Stimulated activated CD4-positive, alpha-beta T cell treated with anti-CD3 and anti-CD28 coated beads, Interleukin-4, amount 100 ng/mL, for 4 hours (primary cell): Measurements from ENCODE around the gene SYVN1.

Experiments used
- DNase-seq, 2 experiments: peaks; one replicate each; pipeline ENCODE4 v3.0.0-alpha.2; 2020

SYVN1 gene

DNA sequence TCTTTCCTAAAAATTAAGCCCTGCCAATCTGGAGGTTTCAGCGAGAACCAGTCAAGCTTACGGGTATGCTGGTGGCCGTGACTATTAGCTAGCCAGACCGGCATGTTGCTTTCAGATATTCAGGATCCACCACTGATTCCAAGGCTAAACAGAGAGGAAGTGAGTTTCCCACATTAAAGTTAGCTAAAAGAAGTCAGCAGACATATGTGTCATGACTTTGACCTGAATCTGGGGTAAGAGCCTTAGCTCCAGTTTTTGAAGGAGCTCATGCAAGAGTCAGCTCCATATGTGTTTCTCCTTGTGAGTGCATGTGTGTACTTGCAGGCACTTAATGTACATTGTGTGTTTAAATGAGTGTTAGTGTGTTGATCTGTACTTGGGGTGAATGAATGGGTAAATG is 48.9 kb downstream of the SYVN1 start:
- DNase-seq = no peak

DNA sequence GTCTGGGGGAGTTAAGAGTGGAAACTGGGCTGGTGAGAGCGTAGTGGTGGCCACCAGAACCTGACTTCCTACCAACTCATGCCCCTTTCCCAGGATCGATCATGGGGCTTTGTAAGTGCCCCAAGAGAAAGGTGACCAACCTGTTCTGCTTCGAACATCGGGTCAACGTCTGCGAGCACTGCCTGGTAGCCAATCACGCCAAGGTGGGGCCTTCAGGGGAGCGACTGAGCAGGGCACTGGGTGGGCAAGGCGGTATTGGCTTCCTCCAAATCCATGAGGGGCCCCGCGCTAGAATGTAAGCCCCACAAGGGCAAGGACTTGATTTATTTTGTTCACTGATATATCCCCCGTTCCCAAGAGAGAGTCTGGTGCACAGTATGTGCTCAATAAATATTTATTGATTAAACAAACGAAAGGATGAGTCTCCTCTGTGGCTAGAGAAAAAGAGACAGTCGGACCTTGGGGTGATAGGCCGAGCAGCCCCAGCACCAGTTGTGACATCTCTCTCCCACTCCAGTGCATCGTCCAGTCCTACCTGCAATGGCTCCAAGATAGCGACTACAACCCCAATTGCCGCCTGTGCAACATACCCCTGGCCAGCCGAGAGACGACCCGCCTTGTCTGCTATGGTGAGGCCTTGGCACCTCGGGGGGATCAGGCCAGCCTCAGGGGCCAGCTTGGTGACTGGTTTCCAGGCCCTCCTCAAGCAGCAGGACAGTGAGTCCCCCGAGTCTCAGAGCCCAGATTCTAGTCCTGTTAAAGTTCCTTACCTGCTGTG is 49.5 kb downstream of the SYVN1 start:
- DNase-seq = no peak

DNA sequence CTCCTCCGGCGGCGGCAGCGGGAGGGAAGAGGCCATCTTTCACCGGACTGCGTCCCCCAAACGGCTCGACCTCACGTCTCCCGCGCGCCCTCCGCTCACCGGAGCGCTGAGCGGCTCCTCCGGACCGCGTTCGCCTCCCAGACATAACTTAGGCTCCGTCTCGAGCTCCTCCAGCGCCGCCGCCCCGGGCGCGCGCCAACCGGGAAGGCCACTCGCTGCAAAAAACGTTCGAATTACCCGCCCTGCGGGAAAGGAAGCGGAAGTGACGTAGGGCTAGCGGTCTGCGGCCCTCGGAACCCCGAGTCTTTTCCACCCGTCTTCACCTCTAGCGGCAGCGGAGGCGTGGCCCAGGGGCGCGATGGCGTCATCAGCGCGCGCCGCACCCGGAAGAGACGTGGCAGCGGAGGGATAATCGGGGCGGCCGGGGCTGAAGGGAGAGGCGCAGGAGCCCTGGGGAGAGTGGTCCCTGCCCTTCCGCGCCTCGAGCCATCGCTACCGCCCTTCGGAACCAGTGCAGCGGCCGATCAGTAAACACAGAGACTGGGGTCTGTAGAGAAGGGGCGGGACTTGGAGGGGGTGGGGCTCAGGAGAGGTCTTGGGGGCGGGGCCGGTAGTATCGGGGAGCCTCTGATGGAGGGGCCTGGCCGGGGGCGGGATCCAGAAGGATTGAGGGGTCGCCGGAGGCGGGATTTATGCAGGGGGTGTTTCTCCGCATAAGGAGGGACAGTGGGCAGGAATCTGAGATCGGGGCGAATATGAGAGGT is 50.3 kb downstream of the SYVN1 start, which contains the start of the genes CDCA5 and ZFPL1:
CDCA5 (minus strand) TSS at position 207 of the 764 bp plus-strand sequence; CDS start at position 145, 62 bp downstream.
ZFPL1 (plus strand) TSS at position 389 of the 764 bp plus-strand sequence. CDS start 477 bp downstream, outside the sequence.
- DNase-seq = peak; percentile 93 to 94

DNA sequence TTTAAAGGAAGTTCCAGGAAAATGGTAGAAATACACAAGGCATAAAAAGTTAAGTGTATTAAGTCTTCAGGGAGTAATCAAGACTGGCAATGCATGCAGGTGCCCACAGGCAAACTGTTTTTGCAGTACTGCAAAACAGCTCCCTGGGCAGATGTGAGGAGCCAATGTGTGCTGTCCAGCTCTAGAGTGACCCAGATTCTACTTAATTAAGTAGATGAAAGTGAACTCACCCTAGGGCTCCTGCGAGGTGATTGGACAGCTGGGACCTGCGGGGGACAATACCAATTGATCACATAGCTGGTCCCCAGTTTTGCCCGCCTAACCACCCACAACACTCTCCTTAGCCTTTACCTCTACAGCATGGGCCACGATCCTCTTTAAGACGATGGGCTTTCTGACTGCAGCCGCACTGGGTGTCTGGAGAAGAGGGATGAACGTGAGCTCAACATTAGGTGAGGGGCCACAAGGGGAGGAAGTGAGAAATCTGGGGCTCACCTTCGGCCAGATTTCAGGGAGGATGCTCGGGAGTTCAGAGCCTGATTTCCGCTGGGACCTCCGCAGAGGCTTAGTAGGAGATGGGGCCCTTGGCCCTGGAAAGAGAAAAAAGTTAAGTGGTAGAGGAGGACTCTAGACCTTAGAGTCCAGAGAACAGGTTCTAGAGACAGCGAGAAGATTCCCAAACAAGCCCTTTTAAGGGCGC is 51.0 kb downstream of the SYVN1 start:
- DNase-seq = no peak

DNA sequence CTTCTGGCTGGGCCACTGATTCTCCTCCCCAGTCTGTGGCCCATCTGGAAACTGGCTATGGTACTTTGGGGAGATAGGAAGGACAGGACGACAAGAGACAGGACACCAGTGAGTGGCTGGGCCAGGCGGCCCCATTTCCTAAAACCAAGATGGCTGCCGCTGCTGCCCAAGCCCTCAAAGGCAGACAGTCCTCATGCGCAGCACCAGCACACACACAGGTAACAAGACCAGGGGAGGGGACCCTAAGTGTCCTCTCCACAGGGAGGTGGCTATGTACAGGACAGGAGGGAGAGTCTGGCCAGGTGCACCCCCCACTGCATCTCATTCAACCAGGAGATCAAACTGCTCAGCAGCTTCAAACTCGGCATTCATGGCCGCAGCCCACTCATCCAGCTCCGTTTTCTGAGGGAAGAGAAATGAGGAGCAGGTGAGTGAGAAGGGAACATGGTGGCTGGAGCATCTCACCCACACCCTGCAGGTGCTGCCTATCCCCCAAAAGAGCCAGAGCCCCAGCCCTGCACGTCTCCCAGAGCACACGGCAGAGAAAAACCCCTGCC is 55.5 kb downstream of the SYVN1 start:
- no peak for DNase-seq

- peak; percentile 60 to 62 for DNase-seq
Measured at GRCh38 chr11:65078151-65078550, 56.2 kb downstream of the SYVN1 start.

GRCh38 chr11:65077451-65077850 is 56.9 kb downstream of the SYVN1 start:
- no peak for DNase-seq
